A549 treated with RU486 at 1 μM for 4 hours (cell line): ENCODE results near the gene CITED1. TPM values are rescaled to one million over a fixed set of nuclear protein-coding genes. Genes with fewer than 3 reads are reported as not detected.

Source experiments
- total RNA-seq: library from RNA; stranded (reverse); fragments of 200-300 nt; extraction: Qiagen RNA extraction; gene quantifications from 5 replicates; pipeline ENCODE4 v1.2.3, GENCODE V29; 2022; ENCODE audit warnings: low read depth

CITED1 gene, protein sequence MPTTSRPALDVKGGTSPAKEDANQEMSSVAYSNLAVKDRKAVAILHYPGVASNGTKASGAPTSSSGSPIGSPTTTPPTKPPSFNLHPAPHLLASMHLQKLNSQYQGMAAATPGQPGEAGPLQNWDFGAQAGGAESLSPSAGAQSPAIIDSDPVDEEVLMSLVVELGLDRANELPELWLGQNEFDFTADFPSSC
- total RNA-seq, result 0.88 to 1.5 TPM (median 1.2 TPM) in 5 replicates

DNA sequence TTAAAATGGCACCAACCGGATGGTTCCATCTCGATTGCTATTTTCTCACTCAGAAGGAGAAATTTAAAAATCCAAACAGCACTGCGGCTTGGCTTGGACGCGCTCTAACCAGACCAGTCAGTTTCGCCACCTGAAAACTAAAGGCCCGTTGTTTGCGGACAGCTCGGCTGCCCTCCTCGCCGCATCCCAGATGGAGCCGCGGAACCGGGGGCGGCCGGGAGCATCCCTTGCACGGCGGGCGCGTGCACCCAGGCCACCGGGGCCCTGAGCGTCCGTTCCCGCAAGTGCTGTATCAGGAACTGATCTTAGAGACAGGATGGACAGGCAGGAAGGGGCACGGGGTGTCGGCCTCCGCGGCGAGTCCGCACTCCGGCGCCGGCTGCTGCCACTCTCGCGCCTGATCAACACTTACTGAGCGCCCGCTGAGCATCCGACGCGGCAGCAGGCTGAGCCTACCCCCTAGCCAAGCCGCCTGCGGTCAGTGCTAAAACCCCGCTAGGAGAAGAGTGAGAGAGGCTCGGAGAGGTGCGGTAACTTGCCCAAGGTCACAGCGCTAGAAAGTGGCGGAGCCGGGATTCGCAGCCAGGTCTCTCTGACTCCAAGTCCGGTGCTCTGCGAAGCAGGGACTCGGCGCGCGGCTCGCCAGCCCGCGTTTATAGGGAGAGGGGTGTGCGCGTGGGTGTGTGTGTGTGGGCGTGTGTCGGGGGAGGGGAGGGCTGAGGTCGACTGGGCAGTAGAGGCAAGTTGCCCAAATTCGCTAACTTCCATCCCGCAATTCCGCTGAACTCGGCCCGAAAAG lies at the start of gene CITED1:
CITED1 (minus strand) TSS at position 629 of the 799 bp plus-strand sequence. CDS start 3,045 bp downstream, outside the sequence.

Other genes with a start within 250 kb of the CITED1 start
- 1.9 to 2.9 TPM (median 2.4 TPM) in 5 replicates for gene RTL5, start 174.0 kb downstream of the CITED1 start, total RNA-seq
- gene PIN4, start 124.2 kb downstream of the CITED1 start, total RNA-seq, result 34.6 to 72.9 TPM (median 48.1 TPM) in 5 replicates
- gene ERCC6L, start 66.9 kb downstream of the CITED1 start, total RNA-seq, result 9.3 to 15.3 TPM (median 13.5 TPM) in 5 replicates
- gene RPS4X, start 28.7 kb downstream of the CITED1 start, total RNA-seq, result 1,490 to 2,322 TPM (median 1,694 TPM) in 5 replicates